H1 (cell line): Measurements from ENCODE around the gene ACOX1. TPM values are rescaled to one million over a fixed set of nuclear protein-coding genes. Genes with fewer than 3 reads are reported as not detected.

ENCODE experiments used
- CTCF ChIA-PET: fragments of 300-600 bp; sonication (Branson Sonifier 250); formaldehyde crosslinking; loops from one replicate; lab custom pipeline; 2021; ENCODE audit not compliant: partially characterized antibody; lab: Charles Lee
- POLR2A ChIA-PET: fragments of 300-600 bp; sonication (Branson Sonifier 250); formaldehyde crosslinking; loops from one replicate; lab custom pipeline; 2021; ENCODE audit warnings: inconsistent platforms; ENCODE audit not compliant: partially characterized antibody; lab: Charles Lee
- DNase-seq, 2 experiments: peaks; one replicate each; pipeline versions ENCODE4 v3.0.0 to v3.0.0-alpha.2; 2010 to 2022; ENCODE audit warnings: low spot score in 2 of 2, low read depth in 1 of 2, mixed read lengths in 1 of 2
- FAIRE-seq: peaks from 2 replicates; lab custom pipeline; 2011; peaks lifted over from hg19 to GRCh38; lab: Jason Lieb, UNC
- H2AFZ ChIP-seq: 2 replicates; pipeline ENCODE4 v1.8.1; 2012; ENCODE audit warnings: low read length, inconsistent platforms
- H2AK5ac ChIP-seq: 2 replicates; pipeline ENCODE4 v1.6.1; 2013; ENCODE audit warnings: low read depth, low read length
- H2BK120ac ChIP-seq: replicated peaks from 2 replicates; pipeline ENCODE3; 2013; ENCODE audit warnings: low read depth, low read length, inconsistent platforms
- H2BK12ac ChIP-seq: 2 replicates; pipeline ENCODE4 v1.6.1; 2013; ENCODE audit warnings: low read depth, low read length
- H2BK15ac ChIP-seq: 2 replicates; pipeline ENCODE4 v1.6.1; 2013; ENCODE audit warnings: low read length
- H2BK20ac ChIP-seq: 2 replicates; pipeline ENCODE4 v1.6.1; 2013; ENCODE audit warnings: low read length
- H2BK5ac ChIP-seq: 2 replicates; pipeline ENCODE4 v1.6.1; 2013; ENCODE audit warnings: low read depth, low read length
- H3K14ac ChIP-seq: 2 replicates; pipeline ENCODE4 v1.6.1; 2013; ENCODE audit warnings: inconsistent platforms; ENCODE audit not compliant: insufficient read length
- H3K18ac ChIP-seq: 2 replicates; pipeline ENCODE4 v1.6.1; 2013; ENCODE audit warnings: low read length; ENCODE audit errors: extremely low read depth
- H3K23ac ChIP-seq: 2 replicates; pipeline ENCODE4 v1.6.1; 2013; ENCODE audit warnings: inconsistent platforms; ENCODE audit not compliant: insufficient read length
- H3K23me2 ChIP-seq: 2 replicates; pipeline ENCODE4 v1.6.1; 2013; ENCODE audit warnings: low read depth, low read length
- H3K27ac ChIP-seq: 2 replicates; pipeline ENCODE4 v1.6.1; 2011; ENCODE audit warnings: low read depth, low read length, inconsistent platforms
- H3K27me3 ChIP-seq, 4 experiments: replicated peaks in 1 of 4; 1 replicate in 1 of 4; 2 replicates in 3 of 4; pipeline versions ENCODE4 v1.6.1 to v1.8.1; 2011 to 2013; ENCODE audit warnings: low read length in 3 of 4, mild to moderate bottlenecking in 3 of 4, inconsistent platforms in 2 of 4, mixed read lengths in 2 of 4, moderate library complexity in 1 of 4; ENCODE audit not compliant: control insufficient read depth in 3 of 4, insufficient read depth in 3 of 4; ENCODE audit errors: extremely low read depth in 1 of 4
- H3K36me3 ChIP-seq, 4 experiments: 2 replicates each; pipeline versions ENCODE4 v1.6.1 to v1.8.1; 2011 to 2013; ENCODE audit warnings: mild to moderate bottlenecking in 4 of 4, low read length in 3 of 4, moderate library complexity in 2 of 4, control low read depth in 1 of 4, inconsistent platforms in 1 of 4; ENCODE audit not compliant: insufficient read depth in 4 of 4, control insufficient read depth in 2 of 4
- H3K4ac ChIP-seq: replicated peaks from 2 replicates; pipeline ENCODE3; 2013; ENCODE audit warnings: low read length, low read depth, mixed read lengths, inconsistent platforms; ENCODE audit not compliant: insufficient read length
- H3K4me1 ChIP-seq, 4 experiments: replicated peaks in 1 of 4; 1 replicate in 1 of 4; 2 replicates in 3 of 4; pipeline versions ENCODE4 v1.6.1 to v1.8.1; 2011 to 2013; ENCODE audit warnings: low read length in 3 of 4, inconsistent platforms in 2 of 4, mixed read lengths in 1 of 4; ENCODE audit not compliant: insufficient read depth in 4 of 4, control insufficient read depth in 3 of 4
- H3K4me2 ChIP-seq, 2 experiments: 2 replicates each; pipeline versions ENCODE4 v1.6.1 to v1.8.1; 2011 to 2013; ENCODE audit warnings: low read depth in 2 of 2, low read length in 2 of 2, control low read depth in 1 of 2, inconsistent platforms in 1 of 2, mild to moderate bottlenecking in 1 of 2; ENCODE audit not compliant: insufficient read depth in 1 of 2
- H3K4me3 ChIP-seq, 4 experiments: fragments of 200-600, 300-600 bp in 1 of 4; sonication (generic), shearing (Covaris generic), sonication (Bioruptor Twin) in 1 of 4; 2 replicates each; pipeline versions ENCODE4 v1.5.1 to v1.8.1; 2011 to 2016; ENCODE audit warnings: low read length in 4 of 4, low read depth in 3 of 4, control low read depth in 2 of 4, inconsistent platforms in 2 of 4, mild to moderate bottlenecking in 2 of 4, mixed read lengths in 1 of 4, moderate library complexity in 1 of 4; ENCODE audit not compliant: insufficient read depth in 2 of 4; ENCODE audit errors: extremely low read depth in 1 of 4
- H3K56ac ChIP-seq: replicated peaks from 2 replicates; pipeline ENCODE3; 2013; ENCODE audit warnings: low read depth, mild to moderate bottlenecking, mixed read lengths, low read length, inconsistent platforms; ENCODE audit not compliant: insufficient read length
- H3K79me1 ChIP-seq: 2 replicates; pipeline ENCODE4 v1.6.1; 2013; ENCODE audit warnings: low read depth, low read length, control low read depth
- H3K79me2 ChIP-seq, 2 experiments: 2 replicates each; pipeline versions ENCODE4 v1.6.1 to v1.8.1; 2012 to 2013; ENCODE audit warnings: low read length in 2 of 2, mild to moderate bottlenecking in 2 of 2, inconsistent platforms in 1 of 2; ENCODE audit not compliant: insufficient read depth in 2 of 2, control insufficient read depth in 1 of 2
- H3K9ac ChIP-seq, 4 experiments: replicated peaks in 1 of 4; 1 replicate in 1 of 4; 2 replicates in 3 of 4; pipeline versions ENCODE4 v1.6.1 to v1.8.1; 2011 to 2013; ENCODE audit warnings: low read depth in 3 of 4, low read length in 3 of 4, control low read depth in 2 of 4, mild to moderate bottlenecking in 2 of 4, moderate library complexity in 2 of 4, inconsistent platforms in 1 of 4; ENCODE audit errors: extremely low read depth in 1 of 4
- H3K9me3 ChIP-seq, 2 experiments: 2 replicates each; pipeline versions ENCODE4 v1.6.1 to v1.8.1; 2012 to 2013; ENCODE audit warnings: mild to moderate bottlenecking in 2 of 2, moderate library complexity in 2 of 2, control low read depth in 1 of 2, inconsistent platforms in 1 of 2, low read depth in 1 of 2, low read length in 1 of 2, mixed read lengths in 1 of 2; ENCODE audit not compliant: insufficient read depth in 2 of 2
- H4K20me1 ChIP-seq, 2 experiments: replicated peaks in 1 of 2; 2 replicates each; pipeline versions ENCODE3 to v1.8.1; 2011 to 2013; ENCODE audit warnings: inconsistent platforms in 2 of 2, low read length in 2 of 2, mild to moderate bottlenecking in 1 of 2; ENCODE audit not compliant: insufficient read depth in 2 of 2, control insufficient read depth in 1 of 2
- H4K5ac ChIP-seq: 2 replicates; pipeline ENCODE4 v1.6.1; 2013; ENCODE audit warnings: low read length, low read depth, mixed read lengths, inconsistent platforms; ENCODE audit not compliant: insufficient read length
- H4K8ac ChIP-seq: 2 replicates; pipeline ENCODE4 v1.8.0; 2013; ENCODE audit warnings: mild to moderate bottlenecking, moderate library complexity, low read length, inconsistent platforms; ENCODE audit not compliant: insufficient read depth; ENCODE audit errors: extremely low read depth
- H4K91ac ChIP-seq: replicated peaks from 2 replicates; pipeline ENCODE3; 2013; ENCODE audit warnings: low read length, mixed read lengths, inconsistent platforms; ENCODE audit not compliant: insufficient read length
- ASH2L ChIP-seq: fragments of 200-600, 300-600 bp; sonication (generic); IDR thresholded peaks from one replicate; pipeline ENCODE4 v1.7.1; 2017; ENCODE audit warnings: low read length
- NRF1 ChIP-seq: IDR thresholded peaks from 2 replicates; pipeline ENCODE4 v1.6.1; 2011; ENCODE audit warnings: mild to moderate bottlenecking, low read depth, low read length, improper control_type of control experiment
- POLR2A ChIP-seq, 2 experiments: IDR thresholded peaks; 1 replicate in 1 of 2; 2 replicates in 1 of 2; pipeline ENCODE4 v1.6.1; 2011; ENCODE audit warnings: low read depth in 2 of 2, low read length in 2 of 2, mild to moderate bottlenecking in 2 of 2; ENCODE audit errors: control extremely low read depth in 1 of 2
- RNF2 ChIP-seq: fragments of 200-900, 300-1000 bp; sonication (generic); IDR thresholded peaks from 2 replicates; pipeline ENCODE4 v1.7.1; 2016; ENCODE audit warnings: borderline replicate concordance, low read depth, mild to moderate bottlenecking, antibody characterized with exemption, low read length; ENCODE audit not compliant: poor library complexity, severe bottlenecking; ENCODE audit errors: missing control alignments
- SIX5 ChIP-seq: IDR thresholded peaks from 2 replicates; pipeline ENCODE4 v1.6.1; 2011; ENCODE audit warnings: mild to moderate bottlenecking, low read depth, low read length
- TAF1 ChIP-seq: IDR thresholded peaks from 2 replicates; pipeline ENCODE4 v1.6.1; 2011; ENCODE audit warnings: mild to moderate bottlenecking, low read depth, low read length
- WGBS, 2 experiments: shearing (Covaris generic) in 1 of 2; methylation state at CpG; one replicate each; pipeline versions ENCODE4 v1.1.6 to v1.1.7; 2013 to 2015; ENCODE audit warnings: low lambda C conversion rate in 2 of 2, mixed read lengths in 2 of 2, inconsistent platforms in 1 of 2, low coverage in 1 of 2, missing lambda C conversion rate in 1 of 2; ENCODE audit not compliant: insufficient replicate concordance in 2 of 2, insufficient coverage in 1 of 2, insufficient read length in 1 of 2; ENCODE audit errors: extremely low coverage in 1 of 2, missing lambda C conversion rate in 1 of 2; 5-methylcytosine and 5-hydroxymethylcytosine counted together
- long read RNA-seq, 2 experiments: library from RNA in 1 of 2; library from capped mRNA in 1 of 2; stranded (forward); transcript quantifications; one replicate each; pipeline ENCODE4 v2.0.0, GENCODE V29; 2021; ENCODE audit warnings: inconsistent platforms in 1 of 2
- polyA minus RNA-seq, 3 experiments: library from RNA; depleted of rRNA, polyadenylated mRNA; stranded (reverse); fragments of >200 nt; gene quantifications; 1 replicate in 2 of 3; 2 replicates in 1 of 3; pipeline ENCODE4 v1.2.3, GENCODE V29; 2011
- polyA plus RNA-seq, 7 experiments: library from polyadenylated mRNA; depleted of rRNA in 3 of 7; stranded (reverse) in 5 of 7; unstranded in 2 of 7; fragments of >200 nt in 5 of 7; fragments of 200-250 nt in 2 of 7; gene quantifications; 1 replicate in 5 of 7; 2 replicates in 1 of 7; 4 replicates in 1 of 7; pipeline versions ENCODE4 v1.2.1 to v1.2.3, GENCODE V29; 2011 to 2013; ENCODE audit warnings: missing spikeins in 2 of 7, mixed read lengths in 2 of 7
- total RNA-seq: library from RNA; stranded (reverse); fragmentation: NEBNext Ultra II Directional; extraction: Animal tissue kit (Norgen Biotek cat#: 25700); gene quantifications from 2 replicates; pipeline ENCODE4 v1.2.1, GENCODE V29; 2021

ACOX1 gene
- total RNA-seq (27.4 and 30.4 TPM in 2 replicates), polyA plus RNA-seq (2011; rRNA removed) (10.2 and 10.5 TPM in 2 replicates), polyA minus RNA-seq (2011; rRNA and poly(A)+ RNA removed) (70.0 and 84.0 TPM in 2 replicates)
- polyA plus RNA-seq (2011; cell fraction: cytosol; rRNA removed) = 11.3 TPM
- polyA plus RNA-seq (2011; cell fraction: nucleus; rRNA removed) = 20.2 TPM
- 14.7 to 17.4 TPM (median 15.9 TPM) in 4 replicates for polyA plus RNA-seq (2012, experiment 1 of 2)
- polyA plus RNA-seq (2012, experiment 2 of 2) = 3.5 TPM
- 8.5 TPM for polyA plus RNA-seq (2013, experiment 1 of 2)
- 7.3 TPM for polyA plus RNA-seq (2013, experiment 2 of 2)
- 61.4 TPM for polyA minus RNA-seq (2011; cell fraction: cytosol; rRNA and poly(A)+ RNA removed)
- 33.9 TPM for polyA minus RNA-seq (2011; cell fraction: nucleus; rRNA and poly(A)+ RNA removed)
- long read RNA-seq, experiment 1, full-length matches to known transcripts = 3 of 5 reads
- long read RNA-seq, experiment 1, partial matches to known transcripts = 1 of 5 reads
- long read RNA-seq, experiment 1, other reads (novel, unspliced or antisense) = 1 of 5 reads
- long read RNA-seq, experiment 2, partial matches to known transcripts = 0 of 1 reads
- long read RNA-seq, experiment 2, other reads (novel, unspliced or antisense) = 1 of 1 reads

- 1% methylated on average over 51 of the region's 72 CpGs; no CpG with 5 or more reads in 1 of the 2 experiments for WGBS, 2 experiments
- Histone ChIP-seq H3K14ac (no peak within 1 kb of the TSS), H3K23me2 (peaks cover 8% of the 10 kb centered on the region; the same call in 1 of the 2 replicates), H3K4ac (peak within 1 kb of the TSS; percentile 63), H2BK12ac (peak within 1 kb of the TSS; percentile 64), H2AK5ac (peak within 1 kb of the TSS; percentile 17), H3K4me2 (peak within 1 kb of the TSS; percentile 92 to 94), H2AFZ (peak within 1 kb of the TSS; percentile 31), H4K20me1 (no peaks in the 10 kb centered on the region), H3K27ac (peak within 1 kb of the TSS; percentile 93), H2BK5ac (peak within 1 kb of the TSS; percentile 94), H2BK20ac (no peak within 1 kb of the TSS), H2BK15ac (0 out of 2 replicates have a peak within 1 kb of the TSS, but pooled peaks have one; percentile 18), H4K91ac (peak within 1 kb of the TSS; percentile 92), H3K79me2 (peaks cover 0 to 35% of the 10 kb centered on the region in 2 experiments; a peak in 3 of 4 replicates), H4K8ac (peak within 1 kb of the TSS; percentile 98), H3K27me3 (no peaks in the 10 kb centered on the region), H3K36me3 (peaks cover 0 to 11% (median 0%) of the 10 kb centered on the region in 4 experiments; a peak in 1 of 8 replicates), H3K56ac (peak within 1 kb of the TSS; percentile 86), H3K4me3 (peak within 1 kb of the TSS; percentile 72 to 88 (median 86)), H3K4me1 (peaks cover 4 to 11% (median 10%) of the 10 kb centered on the region in 4 experiments; a peak in 6 of 7 replicates), H3K9me3 (no peaks in the 10 kb centered on the region), H2BK120ac (peak within 1 kb of the TSS; percentile 38), H4K5ac (peak within 1 kb of the TSS; percentile 94), H3K79me1 (0 out of 2 replicates have a peak, but pooled peaks cover 3% of the 10 kb centered on the region), H3K9ac (peak within 1 kb of the TSS; percentile 52 to 86 (median 83)), H3K23ac (no peak within 1 kb of the TSS), H3K18ac (peak within 1 kb of the TSS; percentile 89)
- FAIRE-seq (no peak), DNase-seq (peak; percentile 88 to 94)
- ChIA-PET POLR2A (interaction anchor here (0.7 to 1.5 kb wide), 6 partner anchors 9 to 374 kb away, joined by 3 to 7 read pairs (median 4); partner anchors contain the start of gene FBF1), CTCF (interaction anchor here (0.8 to 1.7 kb wide), 4 partner anchors 17 to 75 kb away, joined by 3 to 4 read pairs (median 3); partner anchors contain the start of gene MRPL38)
- no peak for TF ChIP-seq SIX5
- TF ChIP-seq ASH2L = peak; percentile 67
- TF ChIP-seq RNF2 = no peak
- TF ChIP-seq POLR2A (IDR thresholded peaks at IDR 0.05; ENCODE audit: control extremely low read depth in 1 of 2, low read depth in 2 of 2, low read length in 2 of 2) = peak; percentile 66 to 83
- TF ChIP-seq NRF1 = no peak
- peak; percentile 78 for TF ChIP-seq TAF1
Measured at GRCh38 chr17:75978938-75979704, at the start of gene ACOX1, which contains the start of gene TEN1. TSS of gene ACOX1 (minus strand) at chr17:75979166. CDS start at chr17:75979073, 93 bp downstream. TSS of gene TEN1 (plus strand) at chr17:75979240. CDS start at chr17:75986193, 6,953 bp downstream.
